LNCAP (cell line): ENCODE measurements around the gene SCARF2.

ENCODE experiments used
- TF ChIP-seq, protein P1 (sequence below): fragments of 450-650 bp; IDR thresholded peaks from 2 replicates; pipeline ENCODE4 v1.5.1; 2017; ENCODE audit warnings: mild to moderate bottlenecking

The SCARF2 gene

DNA sequence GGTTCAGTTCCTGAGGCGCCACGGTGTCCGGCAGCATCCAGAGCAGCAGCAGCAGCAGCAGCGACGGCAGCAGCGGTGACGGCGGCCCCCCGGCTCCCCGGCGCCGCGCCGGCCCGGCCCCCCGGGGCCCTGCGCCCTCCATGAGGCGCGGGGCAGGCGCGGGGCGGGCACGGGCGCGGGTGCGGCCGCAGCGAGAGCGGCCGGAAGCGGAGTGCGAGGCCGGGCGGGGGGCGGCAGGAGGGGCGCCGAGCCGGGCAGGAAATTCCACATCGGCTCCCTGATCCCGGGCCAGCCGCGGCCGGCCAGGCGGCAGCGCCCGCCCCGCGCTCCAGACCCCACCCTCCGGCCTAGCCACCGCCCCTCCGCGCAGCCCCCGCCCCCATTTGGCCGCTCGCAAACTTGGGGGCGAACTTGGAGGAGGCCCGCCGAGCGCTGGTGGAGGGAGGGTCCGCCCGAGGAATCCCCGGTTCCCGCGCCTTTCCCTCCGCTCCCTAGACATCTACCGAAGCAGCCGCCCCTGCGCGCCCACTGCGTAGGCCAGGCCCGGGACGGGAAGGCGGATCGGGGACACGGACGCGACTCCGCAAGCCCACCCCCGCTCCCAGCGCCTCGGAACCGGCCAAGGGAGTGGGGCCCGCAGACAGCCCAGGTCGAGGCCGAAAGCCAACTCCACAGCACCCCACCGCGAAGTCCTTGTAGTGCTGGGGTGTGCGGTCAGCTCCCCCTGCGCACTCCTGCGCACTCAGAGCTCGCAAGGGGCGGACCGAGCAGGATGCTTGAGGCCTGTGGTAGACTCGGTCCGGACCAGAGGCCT is at the start of gene SCARF2:
Gene SCARF2 (minus strand): TSS at position 213 of the 814 bp plus-strand sequence. CDS start 71 bp downstream, at position 142.
- TF ChIP-seq, protein P1, sequence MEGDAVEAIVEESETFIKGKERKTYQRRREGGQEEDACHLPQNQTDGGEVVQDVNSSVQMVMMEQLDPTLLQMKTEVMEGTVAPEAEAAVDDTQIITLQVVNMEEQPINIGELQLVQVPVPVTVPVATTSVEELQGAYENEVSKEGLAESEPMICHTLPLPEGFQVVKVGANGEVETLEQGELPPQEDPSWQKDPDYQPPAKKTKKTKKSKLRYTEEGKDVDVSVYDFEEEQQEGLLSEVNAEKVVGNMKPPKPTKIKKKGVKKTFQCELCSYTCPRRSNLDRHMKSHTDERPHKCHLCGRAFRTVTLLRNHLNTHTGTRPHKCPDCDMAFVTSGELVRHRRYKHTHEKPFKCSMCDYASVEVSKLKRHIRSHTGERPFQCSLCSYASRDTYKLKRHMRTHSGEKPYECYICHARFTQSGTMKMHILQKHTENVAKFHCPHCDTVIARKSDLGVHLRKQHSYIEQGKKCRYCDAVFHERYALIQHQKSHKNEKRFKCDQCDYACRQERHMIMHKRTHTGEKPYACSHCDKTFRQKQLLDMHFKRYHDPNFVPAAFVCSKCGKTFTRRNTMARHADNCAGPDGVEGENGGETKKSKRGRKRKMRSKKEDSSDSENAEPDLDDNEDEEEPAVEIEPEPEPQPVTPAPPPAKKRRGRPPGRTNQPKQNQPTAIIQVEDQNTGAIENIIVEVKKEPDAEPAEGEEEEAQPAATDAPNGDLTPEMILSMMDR = no peak

- TF ChIP-seq, protein P1 = no peak
These were observed 48.6 kb upstream of the SCARF2 start for GRCh38 chr22:20486229-20486628.

DNA sequence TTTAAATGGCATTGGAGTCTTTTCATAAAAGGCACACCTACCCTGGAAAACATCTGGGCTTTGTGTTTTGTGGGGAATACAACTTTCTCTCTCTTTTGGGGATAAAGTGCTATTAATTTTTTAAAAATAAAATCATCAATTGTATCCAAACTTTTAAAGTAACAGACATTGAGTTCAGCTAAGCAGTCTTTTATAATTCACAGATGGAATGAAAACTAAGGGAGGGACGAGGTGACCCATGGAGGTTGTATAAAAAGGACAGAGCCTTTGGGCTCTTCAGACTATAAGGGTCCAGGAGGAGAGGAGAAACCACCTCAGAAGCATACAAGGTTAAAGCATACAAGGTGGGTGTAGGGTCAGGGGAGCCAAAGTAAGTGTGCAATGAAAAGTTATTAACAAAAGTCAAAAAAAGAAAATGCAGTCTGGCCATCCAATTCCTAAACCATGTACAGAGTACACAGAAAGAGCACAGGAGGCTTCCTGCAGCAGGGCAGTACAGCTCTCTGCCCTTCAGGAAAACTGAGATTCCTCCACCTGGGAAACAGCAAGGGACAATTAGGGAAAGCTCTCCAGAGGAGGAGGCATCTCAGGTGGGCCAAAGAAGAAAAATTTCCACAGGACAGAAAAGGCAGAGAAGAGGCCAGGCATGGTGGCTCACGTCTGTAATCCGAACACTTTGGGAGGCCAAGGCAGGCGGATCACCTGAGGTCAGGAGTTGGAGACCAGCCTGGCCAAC is 47.5 kb upstream of the SCARF2 start:
- TF ChIP-seq, protein P1 = no peak

- TF ChIP-seq, protein P1 = no peak
These were observed 46.1 kb upstream of the SCARF2 start for GRCh38 chr22:20483771-20484170.

GRCh38 chr22:20479612-20480196 is 42.1 kb upstream of the SCARF2 start:
- TF ChIP-seq, protein P1 = no peak

DNA sequence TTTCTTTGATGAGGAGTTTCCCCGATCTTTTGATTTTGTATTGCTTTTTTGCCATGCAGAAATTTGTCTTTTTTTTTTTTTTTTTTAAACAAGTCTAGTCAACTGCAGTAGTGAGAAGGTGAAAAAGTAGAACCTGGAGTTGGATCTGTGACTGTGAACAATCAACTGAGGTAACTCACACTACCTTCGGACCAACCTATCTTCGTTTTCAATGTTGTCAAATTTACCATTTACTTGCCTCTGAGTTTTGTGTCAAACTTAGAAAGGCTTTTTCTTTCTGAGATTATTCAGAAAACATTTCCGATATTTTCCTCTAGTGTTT is 37.5 kb upstream of the SCARF2 start:
- TF ChIP-seq, protein P1 = no peak

GRCh38 chr22:20472629-20473442 is 35.2 kb upstream of the SCARF2 start:
- TF ChIP-seq, protein P1 = no peak
